NCI-H82 (cell line): Measurements from ENCODE around the gene ATXN3.
"Not testable (repeated sequence)": the region's sequence is repeated elsewhere in the genome, so short reads cannot be mapped to it uniquely, and the experiment has no call there.

Source experiments
- DNase-seq: peaks from one replicate; lab custom pipeline; 2025; lab: John Stamatoyannopoulos, UW

The ATXN3 gene

GRCh38 chr14:92058006-92058917 lies 48.1 kb downstream of the ATXN3 start:
- no peak for DNase-seq

GRCh38 chr14:92049781-92050180 lies 56.6 kb downstream of the ATXN3 start:
- DNase-seq, result no peak

GRCh38 chr14:92049221-92049620 lies 57.2 kb downstream of the ATXN3 start:
- not testable (repeated sequence) for DNase-seq

- DNase-seq, result not testable (repeated sequence)
Measured at GRCh38 chr14:92045904-92046303, 60.5 kb downstream of the ATXN3 start.

- DNase-seq, result not testable (repeated sequence)
Measured at GRCh38 chr14:92041766-92042165, 64.6 kb downstream of the ATXN3 start.

- DNase-seq, result no peak
Measured at GRCh38 chr14:92041203-92041602, 65.2 kb downstream of the ATXN3 start.

- peak; percentile 37 for DNase-seq
Measured at GRCh38 chr14:92040431-92041051, 65.8 kb downstream of the ATXN3 start.

GRCh38 chr14:92039719-92040430 lies 66.5 kb downstream of the ATXN3 start, which contains the start of gene TRIP11:
TSS of gene TRIP11 (minus strand) at chr14:92040059. CDS start at chr14:92039685, 374 bp downstream.
- DNase-seq, result peak; percentile 90

- DNase-seq, result peak; percentile 78
Measured at GRCh38 chr14:92039063-92039718, 67.2 kb downstream of the ATXN3 start.

- no peak for DNase-seq
Measured at GRCh38 chr14:92037989-92038388, 68.4 kb downstream of the ATXN3 start.

GRCh38 chr14:92035890-92036289 lies 70.5 kb downstream of the ATXN3 start:
- DNase-seq, result no peak

- DNase-seq, result no peak
Measured at GRCh38 chr14:92033906-92034687, 72.3 kb downstream of the ATXN3 start.

GRCh38 chr14:92033433-92033832 lies 72.9 kb downstream of the ATXN3 start:
- DNase-seq, result no peak

GRCh38 chr14:92026548-92027190 lies 79.7 kb downstream of the ATXN3 start:
- DNase-seq, result no peak

- DNase-seq, result no peak
Measured at GRCh38 chr14:92022036-92022435, 84.3 kb downstream of the ATXN3 start.

GRCh38 chr14:92021523-92021922 lies 84.9 kb downstream of the ATXN3 start:
- DNase-seq, result no peak

- DNase-seq, result no peak
Measured at GRCh38 chr14:92014040-92014439, 92.3 kb downstream of the ATXN3 start.

- no peak for DNase-seq
Measured at GRCh38 chr14:92012121-92012748, 94.1 kb downstream of the ATXN3 start.

GRCh38 chr14:92010644-92011043 lies 95.7 kb downstream of the ATXN3 start:
- no peak for DNase-seq

- DNase-seq, result no peak
Measured at GRCh38 chr14:92009604-92010003, 96.8 kb downstream of the ATXN3 start.
